Gastrocnemius medialis (tissue), 4 donors: ENCODE data around the gene RALY.

Experiments used
- CTCF ChIP-seq, 5 experiments: fragments of 450-650 bp in 3 of 5; fragments of 200-600 bp in 2 of 5; sonication (generic) in 2 of 5; IDR thresholded peaks in 4 of 5; conservative IDR thresholded peaks in 1 of 5; 1 replicate in 4 of 5; 2 replicates in 1 of 5; pipeline ENCODE4 v1.5.1; 2016 to 2019; ENCODE audit warnings: antibody characterized with exemption in 5 of 5, mild to moderate bottlenecking in 3 of 5, moderate library complexity in 3 of 5
- POLR2A ChIP-seq, 2 donors: fragments of 450-650 bp; IDR thresholded peaks; one replicate each; pipeline ENCODE4 v1.6.1; 2017; ENCODE audit warnings: antibody characterized with exemption in 2 of 2, mild to moderate bottlenecking in 2 of 2, moderate library complexity in 2 of 2

GRCh38 chr20:34006619-34007018 is 12.9 kb downstream of the RALY start:
- TF ChIP-seq CTCF (IDR thresholded peaks at IDR 0.05 in 4 of 5, conservative IDR thresholded peaks at IDR 0.05 in 1 of 5), result no peak
- no peak for TF ChIP-seq POLR2A (IDR thresholded peaks at IDR 0.05)
